Measurements from ENCODE around the gene SMIM38.

Gene SMIM38

DNA sequence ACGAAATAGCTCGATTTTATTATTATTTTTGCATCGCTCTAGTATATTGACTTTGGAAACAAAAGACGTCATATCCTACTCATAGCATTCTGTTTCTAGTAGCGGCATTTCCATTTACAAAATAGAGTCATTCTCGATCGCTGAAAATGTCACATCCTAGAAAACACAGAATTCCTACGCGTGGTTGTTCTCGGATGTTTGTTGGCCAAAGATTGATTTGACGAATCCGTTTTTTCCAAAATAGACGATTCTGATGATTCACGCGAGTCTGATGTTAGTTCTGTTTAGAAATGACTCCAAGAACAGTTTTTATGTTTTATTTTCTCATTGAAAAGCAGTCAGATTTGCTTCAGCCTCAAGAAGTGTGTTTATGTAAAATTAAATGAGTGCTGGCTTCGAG is 47.6 kb downstream of the SMIM38 start:
- no peak for DNase-seq (ENCODE audit: low read depth)

DNA sequence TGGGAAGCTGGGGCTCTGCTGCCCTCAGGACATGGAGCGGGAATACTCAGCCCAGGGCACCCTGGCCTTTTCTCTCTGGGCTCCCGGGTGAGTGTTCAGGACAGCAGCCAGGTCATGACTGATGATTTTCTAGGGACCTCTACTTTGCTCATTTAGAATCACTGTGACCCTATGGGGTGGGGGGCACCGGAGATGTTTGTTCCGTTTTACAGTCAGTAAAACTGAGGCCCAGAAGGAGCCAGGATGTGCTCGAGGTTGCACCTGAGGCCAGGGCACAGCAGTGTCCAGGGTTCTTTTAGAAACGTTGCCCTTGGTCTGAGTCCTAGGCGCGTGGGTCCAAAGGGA is 48.1 kb downstream of the SMIM38 start:
- DNase-seq (ENCODE audit: low read depth), result no peak

DNA sequence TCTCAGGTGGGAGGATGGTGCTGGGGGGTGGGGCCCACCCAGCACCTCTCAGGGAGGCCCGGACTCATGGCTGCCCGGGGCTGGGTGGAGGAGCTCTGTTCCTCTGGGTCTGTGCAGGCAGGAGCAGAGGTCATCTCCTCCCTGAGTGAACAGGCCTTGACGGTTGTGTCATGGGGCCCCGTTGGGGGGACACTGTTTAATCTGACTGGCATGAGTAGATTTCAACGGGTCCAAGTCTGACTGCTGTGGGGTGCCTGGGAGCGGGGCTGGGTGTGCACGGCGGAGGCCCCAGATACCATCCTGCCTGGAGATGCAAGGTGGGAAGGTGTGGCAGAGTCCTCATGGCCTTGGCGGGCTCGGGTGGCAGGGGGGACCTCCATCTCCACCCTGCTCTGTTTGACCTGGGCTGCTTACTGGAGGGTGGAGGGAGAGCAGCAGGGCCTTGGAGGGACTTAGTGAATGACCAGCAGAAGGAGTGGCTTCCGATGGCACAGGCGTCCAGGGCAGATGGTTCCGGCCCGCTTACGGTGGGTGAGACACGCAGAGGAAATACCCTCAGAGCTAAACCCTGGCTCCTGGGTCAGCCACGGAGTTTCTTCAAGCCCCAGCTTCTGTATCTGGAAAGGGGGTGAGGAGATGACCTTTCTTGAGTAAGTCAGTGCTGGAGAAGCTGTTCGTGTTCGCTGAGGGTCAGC is 48.7 kb downstream of the SMIM38 start:
- no peak for DNase-seq (ENCODE audit: low read depth)

DNA sequence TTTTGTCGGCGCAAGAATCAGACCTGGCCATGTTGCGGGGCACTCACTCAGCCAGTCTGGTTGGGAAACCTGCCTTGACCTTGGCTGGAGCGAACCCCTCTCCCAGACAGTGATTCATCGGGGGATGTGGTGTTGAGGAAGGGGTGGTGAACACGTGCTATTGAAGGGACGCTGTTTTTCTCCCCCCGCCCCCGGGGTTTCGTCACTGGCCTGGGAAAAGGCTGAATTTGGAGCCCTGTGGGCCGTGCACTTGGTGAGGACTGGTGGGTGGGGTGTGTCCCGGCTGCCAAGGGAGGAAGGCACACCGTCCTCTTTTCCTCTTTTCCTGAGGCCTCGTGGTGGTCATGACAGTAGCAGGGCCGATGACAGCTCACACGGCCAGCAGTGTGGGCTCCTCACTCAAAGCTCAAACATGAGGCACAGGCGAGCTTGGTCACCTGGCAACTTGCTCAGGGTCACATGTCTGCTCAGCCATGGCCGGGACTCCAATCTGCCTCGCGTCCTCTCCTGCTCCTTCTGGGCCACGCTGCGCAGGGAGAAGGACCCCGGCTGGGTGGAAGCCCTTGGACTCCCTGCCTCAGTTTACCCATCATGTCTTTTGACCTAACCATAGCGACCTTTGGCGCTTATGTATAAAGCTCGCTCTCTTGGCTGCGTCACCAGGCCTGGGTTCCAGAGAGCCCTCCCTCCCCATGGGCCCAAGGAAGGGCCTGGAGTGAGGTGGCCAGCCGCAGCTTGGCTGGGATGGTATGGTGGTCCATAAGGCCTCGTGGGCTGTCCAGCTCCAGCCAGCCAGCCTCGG is 49.4 kb downstream of the SMIM38 start:
- DNase-seq (ENCODE audit: low read depth), result no peak

Measured in activated T-helper 9 cell treated with anti-CD3 and anti-CD28 coated beads, Interleukin-2, amount 50 U/mL, for 16 hours (primary cell).